PC-3 (cell line): ENCODE measurements around the gene SMIM27. TPM values are rescaled to one million over a fixed set of nuclear protein-coding genes. Genes with fewer than 3 reads are reported as not detected.

Experiments
- ATAC-seq: fragments of 200-7000 bp; cut with Tn5 transposase; 2 replicates; pipeline ENCODE4 v1.9.1; 2020; ENCODE audit warnings: mild to moderate bottlenecking, moderate library complexity
- BruUV-seq: library from RNA; stranded (reverse); fragments of 400-500 nt; replicated peaks from 2 replicates; lab custom pipeline; 2021; lab: Mats Ljungman, UMichigan
- CTCF ChIA-PET: fragments of 300-600 bp; sonication (Branson Sonifier 250); formaldehyde crosslinking; loops from one replicate; lab custom pipeline; 2022; ENCODE audit warnings: antibody characterized with exemption; lab: Charles Lee
- POLR2A ChIA-PET: fragments of 300-600 bp; sonication (Branson Sonifier 250); formaldehyde crosslinking; loops from one replicate; lab custom pipeline; 2022; ENCODE audit warnings: antibody characterized with exemption; ENCODE audit not compliant: unreplicated experiment; lab: Charles Lee
- DNase-seq: peaks from one replicate; pipeline ENCODE4 v3.0.0-alpha.2; 2015
- H2AFZ ChIP-seq: fragments of 300-600 bp; sonication (generic); 2 replicates; pipeline ENCODE4 v1.6.0; 2016; ENCODE audit warnings: antibody characterized with exemption, low read length
- H3F3A ChIP-seq: fragments of 300-600 bp; sonication (generic); one replicate; pipeline ENCODE4 v1.6.0; 2017; ENCODE audit warnings: antibody characterized with exemption, low read length, control low read depth, mild to moderate bottlenecking; ENCODE audit not compliant: unreplicated experiment
- H3K27ac ChIP-seq: fragments of 300-600 bp; sonication (generic); 2 replicates; pipeline ENCODE4 v1.5.1; 2016; ENCODE audit warnings: mild to moderate bottlenecking, low read length
- H3K27me3 ChIP-seq: fragments of 300-600 bp; sonication (generic); 2 replicates; pipeline ENCODE4 v1.6.1; 2016; ENCODE audit warnings: low read length, mixed read lengths
- H3K36me3 ChIP-seq: fragments of 300-600 bp; sonication (generic); 2 replicates; pipeline ENCODE4 v1.6.1; 2016; ENCODE audit warnings: low read depth, mixed run types, low read length, mixed read lengths
- H3K4me1 ChIP-seq: fragments of 300-600 bp; sonication (generic); 2 replicates; pipeline ENCODE4 v1.5.1; 2016; ENCODE audit warnings: low read length; ENCODE audit not compliant: insufficient read depth
- H3K4me2 ChIP-seq: fragments of 300-600 bp; sonication (generic); 2 replicates; pipeline ENCODE4 v1.6.0; 2016; ENCODE audit warnings: low read length
- H3K4me3 ChIP-seq: fragments of 300-600 bp; sonication (generic); 2 replicates; pipeline ENCODE4 v1.5.1; 2016; ENCODE audit warnings: mild to moderate bottlenecking, low read length, mixed read lengths
- H3K79me2 ChIP-seq: fragments of 300-600 bp; sonication (generic); 2 replicates; pipeline ENCODE4 v1.6.1; 2017; ENCODE audit warnings: low read length, mixed read lengths
- H3K9ac ChIP-seq: fragments of 300-600 bp; sonication (generic); 2 replicates; pipeline ENCODE4 v1.6.0; 2016; ENCODE audit warnings: mild to moderate bottlenecking, low read length
- H3K9me2 ChIP-seq: fragments of 300-600 bp; sonication (generic); replicated peaks from 2 replicates; pipeline ENCODE4 v1.6.1; 2016; ENCODE audit warnings: mixed run types, low read length, mixed read lengths
- H3K9me3 ChIP-seq: fragments of 300-600 bp; sonication (generic); 2 replicates; pipeline ENCODE4 v1.6.1; 2016; ENCODE audit warnings: low read length, mixed read lengths
- H4K20me1 ChIP-seq: fragments of 300-600 bp; sonication (generic); 2 replicates; pipeline ENCODE4 v1.6.1; 2016; ENCODE audit warnings: low read length, mixed read lengths
- EZH2 ChIP-seq: fragments of 300-600 bp; sonication (generic); IDR thresholded peaks from one replicate; pipeline ENCODE4 v1.6.1; 2017; ENCODE audit warnings: antibody characterized with exemption, mild to moderate bottlenecking, low read length; ENCODE audit not compliant: unreplicated experiment
- EZH2phosphoT487 ChIP-seq: fragments of 300-600 bp; sonication (generic); IDR thresholded peaks from 2 replicates; pipeline ENCODE4 v1.6.1; 2018; ENCODE audit warnings: mild to moderate bottlenecking, antibody characterized with exemption, low read length, borderline replicate concordance
- intact Hi-C: fragments of 100-400 bp; cut with micrococcal nuclease; formaldehyde crosslinking; loops from 2 replicates; pipeline ENCODE4 v1.9.0; 2023
- total RNA-seq: library from RNA; depleted of rRNA; stranded (reverse); fragments of >200 nt; gene quantifications from 2 replicates; pipeline ENCODE4 v1.2.3, GENCODE V29; 2014
- TF ChIP-seq, protein P1 (sequence below): fragments of 300-600 bp; sonication (generic); conservative IDR thresholded peaks from 2 replicates; pipeline ENCODE4 v1.5.1; 2017; ENCODE audit warnings: antibody characterized with exemption, low read depth, mild to moderate bottlenecking, low read length

The SMIM27 gene
- total RNA-seq, 1 experiment from 2014 or later: 3.0 TPM

DNA sequence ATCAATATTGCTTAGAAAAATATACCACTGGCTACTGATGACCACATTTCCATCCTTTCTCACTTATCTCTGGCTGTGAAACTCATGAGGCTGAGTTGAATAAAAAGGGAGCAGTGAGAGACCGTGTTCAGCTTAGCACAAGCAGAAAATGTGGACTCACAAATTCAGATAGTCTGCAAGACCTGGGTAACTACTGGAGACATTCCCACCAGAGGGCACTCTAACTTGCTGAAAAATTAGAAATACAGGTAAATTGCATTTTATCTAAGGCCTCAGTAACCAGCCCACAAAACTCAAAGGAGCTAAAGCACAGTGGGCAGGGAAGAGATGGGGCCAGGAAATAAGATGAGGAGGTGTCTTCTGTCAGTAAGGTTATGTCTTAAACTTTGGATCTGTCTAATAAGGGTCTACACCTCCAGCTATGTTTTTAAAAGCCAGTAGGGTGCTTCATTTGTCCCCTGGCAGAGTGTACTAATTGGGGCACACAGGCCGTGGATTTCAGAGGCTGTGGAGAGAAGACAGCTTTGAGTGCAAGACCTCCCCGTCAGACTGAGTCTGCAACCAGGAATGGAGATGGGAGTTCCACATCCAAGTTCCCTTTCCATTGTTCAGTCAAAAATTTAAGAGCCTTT is 29.5 kb downstream of the SMIM27 start:
- Histone ChIP-seq H3K36me3 (no peaks in the 10 kb centered on the region), H3K4me3 (no peak overlapping the region), H3K4me2 (no peak overlapping the region), H3K9me2 (no peaks in the 10 kb centered on the region), H3K27ac (no peak overlapping the region), H4K20me1 (no peaks in the 10 kb centered on the region), H3K27me3 (no peaks in the 10 kb centered on the region), H3F3A (no peaks in the 10 kb centered on the region), H3K9ac (no peak overlapping the region), H2AFZ (0 out of 2 replicates have a peak overlapping the region, but pooled peaks have one; percentile 36), H3K79me2 (no peaks in the 10 kb centered on the region), H3K9me3 (no peaks in the 10 kb centered on the region), H3K4me1 (no peaks in the 10 kb centered on the region; the same call in 1 of the 2 replicates)
- ATAC-seq (peak; percentile 81), DNase-seq (peak; percentile 77)
- intact Hi-C loops: loop anchor here (1.0 kb wide), 1 partner anchor 387 kb away; no protein-coding TSS in a partner anchor
- POLR2A ChIA-PET: interaction anchor here (0.6 kb wide), 1 partner anchor 113 kb away, joined by 8 read pairs; no protein-coding TSS in a partner anchor
- no peak for TF ChIP-seq EZH2
- TF ChIP-seq, protein P1, sequence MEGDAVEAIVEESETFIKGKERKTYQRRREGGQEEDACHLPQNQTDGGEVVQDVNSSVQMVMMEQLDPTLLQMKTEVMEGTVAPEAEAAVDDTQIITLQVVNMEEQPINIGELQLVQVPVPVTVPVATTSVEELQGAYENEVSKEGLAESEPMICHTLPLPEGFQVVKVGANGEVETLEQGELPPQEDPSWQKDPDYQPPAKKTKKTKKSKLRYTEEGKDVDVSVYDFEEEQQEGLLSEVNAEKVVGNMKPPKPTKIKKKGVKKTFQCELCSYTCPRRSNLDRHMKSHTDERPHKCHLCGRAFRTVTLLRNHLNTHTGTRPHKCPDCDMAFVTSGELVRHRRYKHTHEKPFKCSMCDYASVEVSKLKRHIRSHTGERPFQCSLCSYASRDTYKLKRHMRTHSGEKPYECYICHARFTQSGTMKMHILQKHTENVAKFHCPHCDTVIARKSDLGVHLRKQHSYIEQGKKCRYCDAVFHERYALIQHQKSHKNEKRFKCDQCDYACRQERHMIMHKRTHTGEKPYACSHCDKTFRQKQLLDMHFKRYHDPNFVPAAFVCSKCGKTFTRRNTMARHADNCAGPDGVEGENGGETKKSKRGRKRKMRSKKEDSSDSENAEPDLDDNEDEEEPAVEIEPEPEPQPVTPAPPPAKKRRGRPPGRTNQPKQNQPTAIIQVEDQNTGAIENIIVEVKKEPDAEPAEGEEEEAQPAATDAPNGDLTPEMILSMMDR: peak; percentile 78
- CTCF ChIA-PET: interaction anchor here (0.6 to 2.7 kb wide), 4 partner anchors 91 to 387 kb away, joined by 3 to 22 read pairs (median 10); no protein-coding TSS in a partner anchor
- BruUV-seq: no TSS peak

DNA sequence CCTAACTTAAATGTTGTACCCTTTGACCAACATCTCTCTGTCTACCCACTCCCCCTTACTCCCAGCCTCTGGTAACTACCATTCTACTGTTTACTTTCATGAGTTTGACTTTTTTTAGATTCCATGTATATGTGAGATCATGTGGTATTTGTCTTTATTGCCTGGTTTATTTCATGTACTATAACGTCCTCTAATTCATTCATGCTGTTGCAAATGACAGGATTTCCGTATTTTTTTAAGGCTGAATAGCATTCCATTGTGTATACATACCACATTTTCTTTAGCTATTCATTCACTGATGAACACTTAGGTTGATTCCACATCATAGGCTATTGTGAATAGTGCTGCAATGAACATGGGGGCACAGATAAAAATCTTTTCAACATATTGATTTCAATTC is 32.7 kb downstream of the SMIM27 start:
- Histone ChIP-seq H3K4me3 (no peak overlapping the region), H3K9me3 (no peaks in the 10 kb centered on the region), H3K9me2 (no peaks in the 10 kb centered on the region), H3K27me3 (no peaks in the 10 kb centered on the region), H4K20me1 (no peaks in the 10 kb centered on the region), H3K79me2 (no peaks in the 10 kb centered on the region), H3K4me1 (no peaks in the 10 kb centered on the region; the same call in 1 of the 2 replicates), H3F3A (no peaks in the 10 kb centered on the region), H3K27ac (no peak overlapping the region), H3K36me3 (no peaks in the 10 kb centered on the region), H3K9ac (no peak overlapping the region), H2AFZ (no peak overlapping the region), H3K4me2 (no peak overlapping the region)
- no peak for ATAC-seq
- POLR2A ChIA-PET: no interaction called here
- intact Hi-C loops: no loop called here
- BruUV-seq: no TSS peak
- TF ChIP-seq EZH2phosphoT487 (no peak), EZH2 (no peak)
- TF ChIP-seq, protein P1: no peak
- DNase-seq: no peak
- CTCF ChIA-PET: no interaction called here

- ChIA-PET POLR2A (no interaction called here), CTCF (interaction anchor here (0.6 to 1.6 kb wide), 3 partner anchors 32 to 380 kb away, joined by 3 to 12 read pairs (median 10); no protein-coding TSS in a partner anchor)
- H3K79me2 ChIP-seq: no peaks in the 10 kb centered on the region
- H3F3A ChIP-seq: no peaks in the 10 kb centered on the region
- H3K4me3 ChIP-seq: no peak overlapping the region
- no peak overlapping the region for H3K9ac ChIP-seq
- no peaks in the 10 kb centered on the region for H3K9me3 ChIP-seq
- ATAC-seq: no peak
- H3K4me2 ChIP-seq: no peak overlapping the region
- intact Hi-C loops: no loop called here
- peaks cover 15% of the 10 kb centered on the region for H3K4me1 ChIP-seq
- no peaks in the 10 kb centered on the region for H3K36me3 ChIP-seq
- TF ChIP-seq EZH2phosphoT487: no peak
- no peak overlapping the region for H3K27ac ChIP-seq
- no peak overlapping the region for H2AFZ ChIP-seq
- H3K9me2 ChIP-seq: no peaks in the 10 kb centered on the region
- BruUV-seq: no TSS peak
- H3K27me3 ChIP-seq: no peaks in the 10 kb centered on the region
- DNase-seq: no peak
- no peaks in the 10 kb centered on the region for H4K20me1 ChIP-seq
Observed at GRCh38 chr9:32587901-32588300, 35.8 kb downstream of the SMIM27 start.
